Vagina (tissue), 2 donors: Measurements from ENCODE around the gene EFCAB9. TPM values are rescaled to one million over a fixed set of nuclear protein-coding genes. Genes with fewer than 3 reads are reported as not detected.
"Not testable (repeated sequence)": the region's sequence is repeated elsewhere in the genome, so short reads cannot be mapped to it uniquely, and the experiment has no call there.

Experiments used
- DNase-seq, 2 donors: peaks; one replicate each; pipeline ENCODE4 v3.0.0-alpha.2; 2017; ENCODE audit errors: extremely low spot score in 2 of 2
- H3K27ac ChIP-seq: fragments of 200-600 bp; sonication (generic); one replicate; pipeline ENCODE4 v1.5.1; 2019
- H3K27me3 ChIP-seq: fragments of 200-600 bp; sonication (generic); one replicate; pipeline ENCODE4 v1.5.1; 2019
- H3K36me3 ChIP-seq, 2 donors: fragments of 200-600 bp; sonication (generic); one replicate each; pipeline ENCODE4 v1.5.1; 2017 to 2019
- H3K4me1 ChIP-seq: fragments of 200-600 bp; sonication (generic); one replicate; pipeline ENCODE4 v1.5.1; 2019
- H3K4me3 ChIP-seq, 2 donors: fragments of 200-600 bp; sonication (generic); 1 replicate in 1 of 2; 2 replicates in 1 of 2; pipeline ENCODE4 v1.5.1; 2016 to 2019
- H3K9me3 ChIP-seq: fragments of 200-600 bp; sonication (generic); one replicate; pipeline ENCODE4 v1.5.1; 2019
- CTCF ChIP-seq, 3 experiments: fragments of 450-650 bp in 2 of 3; fragments of 200-600 bp in 1 of 3; sonication (generic) in 1 of 3; IDR thresholded peaks; one replicate each; pipeline ENCODE4 v1.5.1; 2017 to 2019; ENCODE audit warnings: antibody characterized with exemption in 3 of 3, mild to moderate bottlenecking in 2 of 3, moderate library complexity in 2 of 3
- POLR2A ChIP-seq, 2 donors: fragments of 450-650 bp; IDR thresholded peaks; one replicate each; pipeline ENCODE4 v1.6.1; 2017; ENCODE audit warnings: antibody characterized with exemption in 2 of 2, mild to moderate bottlenecking in 2 of 2, moderate library complexity in 2 of 2
- POLR2AphosphoS5 ChIP-seq, 2 donors: sonication (generic); formaldehyde crosslinking; IDR thresholded peaks; one replicate each; pipeline ENCODE4 v1.9.0; 2017; ENCODE audit warnings: antibody characterized with exemption in 2 of 2, mild to moderate bottlenecking in 2 of 2, low read depth in 1 of 2; ENCODE audit not compliant: insufficient read depth in 1 of 2
- intact Hi-C: fragments of 100-400 bp; cut with DNase I; formaldehyde crosslinking; loops from one replicate; pipeline ENCODE4 v1.15.1; 2023
- total RNA-seq: library from RNA; depleted of rRNA; stranded (reverse); fragments of >200 nt; gene quantifications from one replicate; pipeline ENCODE4 v1.2.3, GENCODE V29; 2016

Gene EFCAB9
- total RNA-seq, 1 donor from 2014 or later = not detected

- no peaks in the 10 kb centered on the region for H3K9me3 ChIP-seq
- no peak for TF ChIP-seq POLR2AphosphoS5 (IDR thresholded peaks at IDR 0.05; ENCODE audit: insufficient read depth in 1 of 2, low read depth in 1 of 2)
- no peak for TF ChIP-seq CTCF (IDR thresholded peaks at IDR 0.05)
- no peak for TF ChIP-seq POLR2A (IDR thresholded peaks at IDR 0.05)
- H3K27me3 ChIP-seq = no peaks in the 10 kb centered on the region
- H3K36me3 ChIP-seq = peaks cover 0 to 6% of the 10 kb centered on the region in 2 donors
- no peaks in the 10 kb centered on the region for H3K4me1 ChIP-seq
- intact Hi-C loops = no loop called here
- DNase-seq = no peak
- H3K27ac ChIP-seq = no peak overlapping the region
- no peak overlapping the region for H3K4me3 ChIP-seq
These were observed 40.3 kb upstream of the EFCAB9 start for GRCh38 chr5:172153695-172154094.

- DNase-seq, H3K36me3 ChIP-seq, H3K4me3 ChIP-seq, H3K9me3 ChIP-seq, H3K27ac ChIP-seq, H3K4me1 ChIP-seq, H3K27me3 ChIP-seq, intact Hi-C loops: not testable (repeated sequence)
These were observed 38.9 kb upstream of the EFCAB9 start for GRCh38 chr5:172155101-172155500.

- intact Hi-C loops = no loop called here
- Histone ChIP-seq H3K27ac (no peak overlapping the region), H3K9me3 (no peaks in the 10 kb centered on the region), H3K4me3 (no peak overlapping the region), H3K4me1 (no peaks in the 10 kb centered on the region), H3K36me3 (peaks cover 0 to 6% of the 10 kb centered on the region in 2 donors), H3K27me3 (no peaks in the 10 kb centered on the region)
- TF ChIP-seq CTCF (IDR thresholded peaks at IDR 0.05) (no peak), POLR2AphosphoS5 (IDR thresholded peaks at IDR 0.05; ENCODE audit: insufficient read depth in 1 of 2, low read depth in 1 of 2) (peak in 1 of 2 donors; percentile 32)
- no peak for DNase-seq
These were observed 37.4 kb upstream of the EFCAB9 start for GRCh38 chr5:172156541-172156994.

- H3K27ac ChIP-seq = no peak overlapping the region
- peaks cover 0 to 6% of the 10 kb centered on the region in 2 donors for H3K36me3 ChIP-seq
- no peak for DNase-seq
- intact Hi-C loops = no loop called here
- H3K4me3 ChIP-seq = no peak overlapping the region
- no peaks in the 10 kb centered on the region for H3K9me3 ChIP-seq
- no peak for TF ChIP-seq POLR2AphosphoS5 (IDR thresholded peaks at IDR 0.05; ENCODE audit: insufficient read depth in 1 of 2, low read depth in 1 of 2)
- no peak for TF ChIP-seq POLR2A (IDR thresholded peaks at IDR 0.05)
- TF ChIP-seq CTCF (IDR thresholded peaks at IDR 0.05) = no peak
- H3K27me3 ChIP-seq = no peaks in the 10 kb centered on the region
- no peaks in the 10 kb centered on the region for H3K4me1 ChIP-seq
These were observed 35.0 kb upstream of the EFCAB9 start for GRCh38 chr5:172159016-172159415.

- no peaks in the 10 kb centered on the region for H3K36me3 ChIP-seq
- no peak for DNase-seq
- no peak overlapping the region for H3K27ac ChIP-seq
- H3K4me1 ChIP-seq = no peaks in the 10 kb centered on the region
- TF ChIP-seq CTCF (IDR thresholded peaks at IDR 0.05) = no peak
- TF ChIP-seq POLR2A (IDR thresholded peaks at IDR 0.05) = no peak
- TF ChIP-seq POLR2AphosphoS5 (IDR thresholded peaks at IDR 0.05; ENCODE audit: insufficient read depth in 1 of 2, low read depth in 1 of 2) = no peak
- H3K27me3 ChIP-seq = no peaks in the 10 kb centered on the region
- intact Hi-C loops = no loop called here
- H3K4me3 ChIP-seq = no peak overlapping the region
- no peaks in the 10 kb centered on the region for H3K9me3 ChIP-seq
These were observed 33.5 kb upstream of the EFCAB9 start for GRCh38 chr5:172160506-172160905.
